ENCODE measurements around the gene CHTOP.
"Not testable (repeated sequence)": the region's sequence is repeated elsewhere in the genome, so short reads cannot be mapped to it uniquely, and the experiment has no call there.

The CHTOP gene

DNA sequence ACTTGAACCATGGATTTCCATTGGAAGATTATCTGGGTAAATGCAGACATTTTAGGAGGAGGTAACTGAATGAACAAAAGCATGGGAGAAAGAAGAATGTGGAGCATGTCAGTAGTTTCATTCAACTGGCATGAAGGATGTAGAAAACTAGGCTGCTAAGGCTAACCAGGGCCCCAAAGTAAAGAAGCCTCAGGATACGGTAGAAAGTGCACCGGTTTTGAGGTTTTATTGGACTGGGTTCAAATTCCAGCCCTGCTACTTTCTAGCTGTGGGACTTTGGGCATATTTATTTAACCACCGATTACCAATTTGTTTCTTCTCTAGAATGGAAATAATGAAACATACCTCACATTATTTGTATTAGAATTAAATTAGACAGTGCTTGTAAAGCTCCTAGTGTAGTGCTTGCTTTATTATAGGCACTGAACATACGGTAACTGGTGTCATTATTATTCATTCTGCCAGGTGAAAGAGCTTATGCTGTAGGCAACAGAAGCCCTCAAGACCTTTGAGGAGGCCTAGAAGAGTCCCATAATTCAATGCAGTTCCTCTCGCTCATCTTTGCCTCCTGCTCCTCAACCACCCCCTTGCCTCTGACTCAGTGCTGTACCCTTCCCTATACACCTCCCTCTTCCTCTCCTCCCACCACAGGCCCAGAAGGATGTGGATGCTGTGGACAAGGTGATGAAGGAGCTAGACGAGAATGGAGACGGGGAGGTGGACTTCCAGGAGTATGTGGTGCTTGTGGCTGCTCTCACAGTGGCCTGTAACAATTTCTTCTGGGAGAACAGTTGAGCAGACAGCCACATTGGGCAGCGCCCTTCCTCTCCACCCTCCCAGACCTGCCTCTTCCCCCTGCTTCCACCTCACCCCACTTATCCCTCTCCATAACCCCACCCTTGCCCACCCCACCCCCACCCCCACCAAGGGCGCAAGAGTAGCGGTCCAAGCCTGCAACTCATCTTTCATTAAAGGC, 2.5 kb upstream of the CHTOP start:
- DNase-seq (ENCODE audit: low spot score): no peak

DNA sequence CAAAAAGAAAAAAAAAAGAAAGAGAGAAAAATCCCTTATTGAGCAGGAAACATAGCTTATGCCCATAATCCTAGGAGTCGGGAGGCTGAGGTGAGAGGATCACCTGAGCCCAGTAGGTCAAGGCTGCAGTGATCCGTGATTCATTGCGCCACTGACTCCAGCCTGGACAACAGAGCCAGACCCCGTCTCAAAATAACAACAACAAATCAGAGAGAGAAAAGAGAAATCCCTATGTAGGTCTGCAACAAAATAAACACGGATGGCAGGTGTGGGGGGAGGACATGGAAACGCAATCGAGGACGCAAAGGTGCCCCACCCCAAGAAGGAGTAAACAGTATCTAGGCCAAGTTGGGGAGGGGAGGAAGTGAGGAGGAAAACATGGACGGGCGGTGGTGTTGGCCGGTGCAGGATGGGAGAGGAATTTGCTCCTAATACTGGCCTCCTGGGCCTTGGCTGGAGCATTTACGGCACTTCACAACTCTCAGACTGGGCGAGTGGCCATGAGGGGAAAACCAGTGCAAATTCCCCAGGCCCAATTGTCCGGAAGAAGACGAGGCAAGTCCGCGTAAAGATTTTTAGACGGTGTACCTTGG, 609 bp upstream of the CHTOP start:
- no peak for DNase-seq (ENCODE audit: low spot score)

DNA sequence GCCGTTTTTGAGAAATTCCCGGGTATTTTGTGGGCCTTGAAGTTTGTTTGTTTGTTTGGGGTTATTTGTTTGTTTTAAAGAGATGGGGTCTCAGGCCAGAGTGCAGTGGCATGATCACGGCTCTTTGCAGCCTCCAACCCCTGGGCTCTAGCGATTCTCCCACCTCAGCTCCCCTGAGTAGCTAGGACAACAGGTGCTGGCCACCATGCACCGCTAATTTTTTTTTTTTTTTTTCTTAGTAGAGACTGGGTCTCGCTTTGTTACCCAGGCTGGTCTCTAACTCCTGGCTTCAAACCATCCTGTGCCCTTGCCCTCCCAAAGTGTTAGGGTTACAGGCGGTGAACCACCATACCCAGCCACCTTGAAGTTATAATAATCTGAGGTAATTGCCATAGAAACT, 2.0 kb downstream of the CHTOP start:
- DNase-seq (ENCODE audit: low spot score): no peak

DNA sequence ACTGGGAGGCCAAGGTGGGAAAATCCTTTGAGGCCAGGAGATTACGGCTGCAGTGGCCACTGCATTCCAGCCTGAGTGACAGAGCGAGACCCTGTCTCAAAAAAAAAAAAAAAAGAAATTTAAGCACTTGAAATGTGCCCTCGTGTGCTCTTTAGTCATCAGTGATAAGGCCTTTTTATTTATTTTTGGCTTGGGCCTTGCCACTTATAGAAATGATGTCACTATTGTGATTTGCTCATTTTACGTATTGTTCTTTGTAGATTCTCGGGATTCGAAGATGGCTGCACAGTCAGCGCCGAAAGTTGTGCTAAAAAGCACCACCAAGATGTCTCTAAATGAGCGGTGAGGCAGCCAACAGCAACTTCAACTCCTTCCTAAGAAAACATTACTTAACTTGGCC, 2.4 kb downstream of the CHTOP start:
- DNase-seq (ENCODE audit: low spot score): no peak

DNA sequence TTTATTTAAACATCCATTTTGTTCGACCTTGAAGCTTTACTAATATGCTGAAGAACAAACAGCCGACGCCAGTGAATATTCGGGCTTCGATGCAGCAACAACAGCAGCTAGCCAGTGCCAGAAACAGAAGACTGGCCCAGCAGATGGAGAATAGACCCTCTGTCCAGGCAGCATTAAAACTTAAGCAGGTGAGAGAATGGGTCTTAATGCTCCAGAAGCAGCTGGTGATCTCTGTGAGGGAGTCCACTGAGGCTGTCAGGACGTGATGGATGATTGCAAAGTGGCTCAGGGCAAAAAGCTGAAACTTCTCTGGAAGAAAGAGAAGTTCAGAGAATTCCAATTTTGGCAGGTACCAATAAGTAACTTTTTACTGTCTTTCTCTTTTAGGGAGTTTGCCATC, 4.4 kb downstream of the CHTOP start:
- no peak for DNase-seq (ENCODE audit: low spot score)

DNA sequence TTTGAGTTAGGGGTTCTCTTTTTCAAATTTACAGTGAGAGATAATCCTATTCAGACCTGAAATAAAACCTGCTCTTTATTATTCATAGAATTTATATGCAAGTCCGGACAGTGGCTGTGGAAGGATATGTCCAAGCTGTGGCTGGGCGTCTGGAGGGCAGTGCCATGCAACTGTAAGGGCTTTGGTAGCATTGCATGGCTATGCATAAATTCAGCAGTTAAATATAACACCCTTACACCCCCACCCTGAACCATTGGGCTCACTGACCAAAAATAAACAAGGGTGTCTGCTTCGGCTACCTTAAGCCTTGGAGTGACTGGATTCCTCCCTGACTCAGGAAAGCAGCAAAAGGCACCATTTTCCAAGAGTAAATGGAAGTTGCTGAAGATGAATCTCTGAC, 5.4 kb downstream of the CHTOP start:
- no peak for DNase-seq (ENCODE audit: low spot score)

DNA sequence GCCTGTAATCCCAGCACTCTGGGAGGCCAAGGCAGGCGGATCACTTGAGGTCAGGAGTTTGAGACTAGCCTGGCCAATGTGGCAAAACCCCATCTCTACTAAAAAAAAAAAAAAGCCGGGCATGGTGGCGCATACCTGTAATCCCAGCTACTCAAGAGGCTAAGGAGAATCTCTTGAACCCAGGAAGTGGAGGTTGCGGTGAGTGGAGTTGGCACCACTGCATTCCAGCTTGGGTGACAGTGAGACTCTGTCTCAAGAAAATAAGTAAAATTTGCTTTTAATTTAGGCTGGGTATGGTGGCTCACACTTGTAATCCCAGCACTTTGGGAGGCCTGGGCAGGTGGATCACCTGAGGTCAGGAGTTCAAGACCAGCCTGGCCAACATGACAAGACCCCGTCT, 6.3 kb downstream of the CHTOP start:
- not testable (repeated sequence) for DNase-seq (ENCODE audit: low spot score)

DNA sequence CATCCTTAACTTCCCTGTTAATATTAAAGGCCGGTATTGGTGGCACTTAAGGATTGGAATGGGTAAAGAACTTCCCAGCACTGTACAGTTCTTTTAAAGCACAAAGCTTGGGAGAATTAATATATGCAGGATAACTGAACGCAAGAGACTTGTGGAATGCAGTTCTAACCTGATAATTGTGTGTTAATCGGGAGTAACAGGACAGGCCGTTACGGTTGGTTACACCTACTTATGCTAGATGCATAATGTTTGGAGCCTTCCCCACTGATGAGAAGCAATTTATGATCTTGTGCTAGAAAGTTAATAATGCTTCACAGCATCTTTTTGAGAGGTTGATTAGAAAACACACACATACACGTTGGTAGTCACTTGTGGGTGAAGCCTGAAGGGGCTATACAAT, 7.0 kb downstream of the CHTOP start:
- no peak for DNase-seq (ENCODE audit: low spot score)

DNA sequence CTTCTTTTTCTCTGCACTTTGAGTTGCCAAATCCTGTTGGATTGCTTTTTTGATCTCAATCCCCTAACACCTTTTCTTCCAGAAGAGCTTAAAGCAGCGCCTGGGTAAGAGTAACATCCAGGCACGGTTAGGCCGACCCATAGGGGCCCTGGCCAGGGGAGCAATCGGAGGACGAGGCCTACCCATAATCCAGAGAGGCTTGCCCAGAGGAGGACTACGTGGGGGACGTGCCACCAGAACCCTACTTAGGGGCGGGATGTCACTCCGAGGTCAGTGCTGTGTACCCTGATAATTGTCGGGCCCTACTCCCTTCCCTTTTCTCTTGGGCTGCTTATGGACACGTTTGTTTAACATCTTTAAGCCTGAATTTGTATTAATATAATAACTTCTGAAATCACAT, 8.3 kb downstream of the CHTOP start:
- no peak for DNase-seq (ENCODE audit: low spot score)

DNA sequence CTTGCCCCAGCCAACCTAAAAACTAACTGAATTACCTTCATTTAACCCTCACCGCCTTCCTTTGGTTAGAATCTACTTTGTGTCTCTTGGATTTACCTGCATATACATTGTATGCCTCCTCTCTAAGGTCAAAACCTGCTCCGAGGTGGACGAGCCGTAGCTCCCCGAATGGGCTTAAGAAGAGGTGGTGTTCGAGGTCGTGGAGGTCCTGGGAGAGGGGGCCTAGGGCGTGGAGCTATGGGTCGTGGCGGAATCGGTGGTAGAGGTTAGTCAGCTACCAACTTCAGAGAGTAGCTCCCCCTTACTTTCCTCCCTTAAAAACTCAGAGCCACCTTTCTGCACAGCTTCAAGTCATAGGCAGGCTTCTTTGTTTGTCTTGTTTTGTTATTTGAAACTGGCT, 9.2 kb downstream of the CHTOP start:
- no peak for DNase-seq (ENCODE audit: low spot score)

DNA sequence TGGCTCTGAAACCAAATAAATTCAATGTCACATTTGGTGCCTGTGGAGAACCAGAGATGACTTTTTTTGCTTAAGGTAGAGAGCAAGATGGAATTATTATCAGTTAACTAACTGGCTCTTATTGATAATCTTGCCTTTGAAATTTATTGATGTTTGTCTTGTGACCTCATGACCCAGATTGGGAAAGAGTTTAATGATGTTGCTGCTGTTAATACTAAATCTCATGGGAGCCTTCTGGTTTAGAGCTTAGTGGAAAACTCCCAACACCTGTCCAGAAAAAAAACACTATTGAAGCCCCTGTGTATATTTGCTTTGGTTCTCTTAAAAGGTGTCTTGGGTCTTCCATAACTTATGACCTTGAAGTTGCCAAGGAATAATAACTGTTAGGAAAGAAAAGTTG, 9.9 kb downstream of the CHTOP start:
- DNase-seq (ENCODE audit: low spot score): no peak

DNA sequence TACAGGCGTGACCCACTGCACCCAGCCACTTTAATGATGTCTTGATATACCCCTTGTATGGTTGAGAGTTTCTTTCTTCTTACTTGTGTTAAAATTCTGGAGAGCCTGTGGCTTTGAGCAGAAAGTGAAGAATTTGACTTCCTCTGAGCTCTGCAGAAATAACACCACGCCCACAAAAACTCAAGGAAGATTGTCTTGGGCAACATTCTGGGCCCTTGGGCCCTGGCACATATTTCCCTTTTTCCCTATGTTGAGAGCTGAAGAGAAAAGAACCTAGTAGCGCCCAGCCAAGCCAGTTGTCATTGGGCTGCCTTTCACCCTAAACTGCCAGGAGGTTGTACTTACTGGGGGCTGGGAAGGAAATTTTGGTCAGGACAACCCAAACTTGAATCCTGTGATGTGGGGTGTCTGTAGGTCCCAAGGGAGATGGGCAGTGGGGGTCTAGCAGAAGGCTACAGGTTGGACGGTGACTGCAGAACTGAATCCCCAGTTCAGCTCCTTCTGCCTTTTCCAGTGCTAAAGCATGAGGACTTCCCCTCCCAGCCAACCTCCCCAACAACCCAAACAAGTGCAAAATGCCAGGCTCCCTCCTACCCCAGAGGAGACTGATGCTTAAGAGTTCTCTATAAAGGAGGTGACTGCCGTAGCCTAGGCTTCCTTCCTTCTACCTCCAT, 12.9 kb downstream of the CHTOP start:
- DNase-seq (ENCODE audit: low spot score): no peak

DNA sequence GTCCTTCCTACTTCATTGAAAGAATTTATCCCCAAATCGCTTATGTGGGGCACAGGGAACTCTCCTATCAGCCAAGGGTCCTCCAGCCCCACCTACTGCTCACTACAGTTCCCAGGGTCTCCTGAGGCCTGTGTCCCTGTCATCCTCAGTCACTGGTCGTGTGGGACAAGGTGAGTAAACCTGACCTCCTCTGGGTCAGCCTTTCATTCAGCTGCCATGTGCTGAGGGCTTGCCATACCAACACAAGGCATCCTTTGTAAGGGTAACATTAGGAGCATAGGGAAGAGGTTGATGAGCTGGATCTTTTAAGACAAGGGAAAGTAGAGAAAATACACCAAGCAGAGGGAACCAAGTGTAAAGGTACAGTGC, 13.5 kb downstream of the CHTOP start:
- no peak for DNase-seq (ENCODE audit: low spot score)

DNA sequence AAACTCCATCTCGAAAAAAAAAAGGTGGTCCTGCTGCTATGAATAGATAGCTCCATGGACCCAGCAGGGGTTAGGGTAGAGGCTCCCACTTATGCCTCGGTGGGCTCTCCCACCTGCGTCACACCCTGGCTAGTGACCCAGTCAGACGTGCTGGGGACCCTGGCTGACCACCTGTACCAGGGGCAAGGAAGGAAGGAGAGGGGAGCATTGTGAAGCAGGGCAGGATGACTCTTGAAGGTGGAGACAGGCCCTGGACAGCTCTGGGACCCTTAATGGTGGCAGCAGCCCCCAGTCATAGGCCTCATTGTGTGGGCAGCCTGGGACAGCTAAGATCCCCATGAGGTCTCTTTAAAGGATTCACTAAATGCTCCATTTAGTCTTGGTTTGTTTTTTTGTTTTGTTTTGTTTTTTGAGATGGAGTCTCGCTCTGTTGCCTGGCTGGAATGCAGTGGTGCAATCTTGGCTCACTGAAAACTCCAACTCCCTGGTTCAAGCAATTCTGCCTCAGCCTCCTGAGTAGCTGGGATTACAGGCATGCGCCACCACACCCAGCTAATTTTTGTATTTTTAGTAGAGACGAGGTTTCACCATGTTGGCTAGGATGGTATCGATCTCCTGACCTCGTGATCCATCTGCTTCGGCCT, 14.3 kb downstream of the CHTOP start:
- no peak for DNase-seq (ENCODE audit: low spot score)

DNA sequence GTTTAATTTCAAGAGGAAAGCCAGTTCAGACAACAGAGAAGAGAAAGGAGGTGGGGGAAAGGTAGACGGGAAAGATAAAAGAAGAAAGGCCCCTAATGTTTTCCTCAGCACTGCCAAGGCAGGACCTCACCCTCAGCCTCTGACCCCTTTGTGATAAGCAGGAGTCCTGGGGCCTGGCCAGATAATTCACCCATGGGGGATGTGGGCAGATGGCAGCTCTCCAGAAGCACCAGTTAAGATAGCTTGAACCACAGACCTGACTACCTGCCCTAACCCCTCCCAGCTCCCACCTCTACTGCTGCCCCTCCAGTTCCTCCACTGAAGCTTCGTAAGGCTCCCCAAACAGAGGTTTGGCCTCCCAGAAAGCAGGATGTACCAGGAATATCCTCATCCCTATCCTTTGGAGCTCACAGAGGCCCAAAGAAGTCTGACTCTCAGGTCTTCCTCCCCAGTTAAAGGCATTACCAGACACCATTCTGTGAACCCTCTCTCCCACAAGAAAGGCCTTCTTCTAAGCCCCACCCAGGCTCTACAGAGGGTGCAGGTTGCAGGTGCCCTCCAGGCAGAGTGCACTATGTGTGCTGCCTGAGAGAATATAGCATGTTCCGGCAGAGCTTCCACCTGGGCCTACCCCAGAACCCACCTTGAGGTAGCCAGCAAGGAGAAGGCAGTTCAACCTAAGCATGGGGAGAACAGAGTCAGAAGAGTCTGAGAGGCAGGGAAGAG, 15.4 kb downstream of the CHTOP start:
- DNase-seq (ENCODE audit: low spot score): no peak

DNA sequence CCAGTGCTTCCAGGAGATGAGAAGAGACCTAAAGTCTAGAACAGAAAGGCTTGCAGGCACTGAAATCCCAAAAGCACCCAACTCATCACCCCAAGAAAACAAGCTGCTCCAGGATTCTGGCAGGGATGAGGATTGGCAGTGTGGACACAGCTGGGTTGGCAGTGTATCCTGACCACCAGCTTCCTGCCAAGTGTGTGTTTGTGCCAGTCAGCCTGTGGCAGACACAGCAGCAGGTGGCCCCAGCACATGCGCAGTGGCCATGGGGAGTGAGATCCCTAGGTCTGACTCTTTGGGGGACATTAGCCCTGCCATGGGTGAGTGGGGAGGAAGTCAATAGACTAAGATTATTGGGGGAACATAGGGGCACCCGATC, 16.0 kb downstream of the CHTOP start:
- peak; percentile 92 for DNase-seq (ENCODE audit: low spot score)

DNA sequence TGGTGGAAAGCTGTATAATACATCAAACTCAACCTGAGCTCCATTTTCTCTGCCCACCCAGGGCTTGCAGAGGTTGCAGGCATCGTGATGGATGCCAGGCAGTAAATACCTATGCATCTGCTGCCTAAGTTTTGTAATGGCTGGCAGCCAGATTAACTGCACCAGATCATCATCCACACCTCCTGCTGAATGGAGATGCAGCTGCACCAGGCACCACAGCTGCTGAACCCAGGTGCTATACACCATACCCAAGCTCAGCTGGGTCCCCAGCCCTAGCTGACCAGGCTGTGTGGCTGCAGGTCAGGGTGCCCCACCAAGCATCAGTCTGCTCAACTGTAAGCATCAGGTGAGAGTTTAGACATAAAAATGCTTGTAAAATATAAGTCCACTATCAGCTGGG, 17.9 kb downstream of the CHTOP start:
- DNase-seq (ENCODE audit: low spot score): no peak

DNA sequence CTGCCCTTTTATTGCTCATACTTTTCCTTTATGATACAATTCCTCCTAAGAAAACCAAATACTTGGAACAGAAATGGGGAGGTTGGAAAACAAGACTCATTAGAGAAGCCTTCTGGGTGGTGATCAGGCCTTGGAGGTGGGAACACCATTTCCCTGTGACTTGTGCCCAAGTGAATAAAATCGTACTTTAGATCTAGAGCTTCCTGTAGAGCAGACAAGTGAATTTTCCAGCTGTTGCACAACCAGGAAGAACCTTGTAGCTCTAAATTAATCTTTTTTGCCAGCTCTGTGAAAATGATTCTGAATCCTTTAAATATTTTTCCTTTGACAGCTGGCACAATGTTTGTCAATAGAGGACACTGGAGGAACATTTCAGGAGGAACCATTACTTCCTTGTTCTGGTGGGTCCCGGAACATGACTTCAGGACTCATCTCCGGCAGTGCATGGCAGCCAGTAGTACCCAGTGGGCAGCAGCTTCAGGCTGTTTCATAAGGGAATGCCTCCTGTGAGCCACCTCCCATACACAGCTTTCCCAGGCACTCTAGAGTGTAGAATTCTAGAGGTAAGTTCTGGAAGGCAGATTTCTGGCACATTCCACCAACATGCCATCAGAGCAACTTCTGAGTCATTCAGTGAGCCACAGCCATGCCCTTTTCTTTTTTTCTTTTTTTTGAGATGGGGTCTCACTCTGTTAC, 19.1 kb downstream of the CHTOP start:
- no peak for DNase-seq (ENCODE audit: low spot score)

DNA sequence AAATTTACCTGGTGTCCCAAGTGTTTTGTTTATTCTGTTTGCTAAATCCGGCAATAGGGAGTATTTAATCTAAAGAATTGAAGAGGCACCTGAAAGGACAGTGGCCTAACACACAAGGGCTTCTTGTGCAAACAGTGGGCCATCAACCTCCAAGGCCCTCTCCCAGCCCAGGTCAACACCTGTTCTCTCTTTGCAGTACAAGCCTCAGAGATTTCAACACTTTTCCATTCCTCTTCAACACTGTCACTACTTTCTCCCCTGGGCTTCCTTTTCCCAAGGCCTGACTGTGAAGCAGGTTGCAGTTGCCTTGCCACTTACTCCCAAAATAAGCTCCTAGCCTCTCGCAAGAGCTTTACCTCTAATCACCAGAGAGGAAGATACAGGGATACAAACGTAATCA, 21.5 kb downstream of the CHTOP start:
- no peak for DNase-seq (ENCODE audit: low spot score)

DNA sequence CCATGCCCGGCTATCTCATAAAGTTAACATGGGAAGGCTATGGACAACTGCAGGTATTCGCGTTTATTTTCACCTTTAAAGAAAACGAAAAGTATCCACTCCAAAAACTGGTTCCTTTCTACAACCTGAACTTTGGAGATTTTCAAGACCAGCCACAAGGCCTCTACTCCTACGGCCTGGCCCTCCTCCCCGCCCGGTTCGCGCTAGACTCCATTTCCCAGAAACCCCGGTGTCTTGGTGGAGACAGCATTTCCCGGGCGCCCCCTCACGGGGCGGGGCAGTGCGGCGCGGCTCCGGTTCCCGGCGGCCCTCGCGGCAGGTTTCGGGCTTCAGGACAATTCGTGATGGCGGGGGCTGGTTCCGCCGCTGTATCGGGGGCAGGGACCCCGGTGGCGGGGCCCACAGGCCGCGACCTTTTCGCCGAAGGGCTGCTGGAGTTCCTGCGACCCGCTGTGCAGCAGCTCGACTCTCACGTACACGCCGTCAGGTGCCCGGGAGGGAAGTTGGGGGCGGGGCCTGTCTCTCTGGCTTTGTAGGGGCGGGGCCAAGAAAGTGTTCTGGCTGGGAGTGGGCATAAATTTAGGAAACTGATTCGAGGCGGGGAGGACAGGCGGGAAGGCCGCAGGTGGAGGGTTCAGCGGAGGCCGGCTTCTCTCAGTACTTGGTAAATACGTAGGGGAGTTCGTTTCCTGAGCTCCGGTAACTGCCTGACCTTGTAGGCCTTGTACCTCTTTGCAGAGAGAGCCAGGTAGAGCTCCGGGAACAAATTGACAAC, 24.7 kb downstream of the CHTOP start, which contains the start of gene SNAPIN:
Gene SNAPIN, plus strand, starts transcription at position 304 of the 775 bp plus-strand sequence. Its CDS starts 41 bp downstream, at position 345.
- DNase-seq (ENCODE audit: low spot score): peak; percentile 92

DNA sequence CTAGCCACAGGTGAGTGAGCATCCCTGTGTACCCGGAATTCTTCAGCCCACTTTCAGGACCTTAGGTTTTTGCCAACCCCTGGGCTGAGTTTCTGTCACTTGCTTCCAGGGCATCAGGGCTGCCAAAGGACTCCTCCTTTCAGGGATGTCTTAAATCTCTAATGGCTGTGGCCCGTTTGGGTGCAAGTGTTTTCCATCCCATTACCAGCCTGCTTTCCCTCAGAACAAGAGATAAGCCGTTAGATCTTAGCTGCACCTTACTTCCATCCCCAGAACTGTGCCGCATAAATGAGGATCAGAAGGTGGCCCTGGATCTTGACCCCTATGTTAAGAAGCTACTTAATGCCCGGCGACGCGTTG, 25.3 kb downstream of the CHTOP start:
- no peak for DNase-seq (ENCODE audit: low spot score)
